Mucosa of descending colon (tissue), 3 donors: ENCODE results near the gene XPO1. TPM values are rescaled to one million over a fixed set of nuclear protein-coding genes. Genes with fewer than 3 reads are reported as not detected.

ENCODE experiments used
- ATAC-seq: fragments of 200-7000 bp; cut with Tn5 transposase; one replicate; pipeline ENCODE4 v1.9.1; 2020; ENCODE audit warnings: mild to moderate bottlenecking, moderate library complexity
- DNase-seq, 3 donors: peaks; one replicate each; pipeline ENCODE4 v3.0.0-alpha.2; 2020
- H3K36me3 ChIP-seq: fragments of 200-600 bp; one replicate; pipeline ENCODE4 v1.8.0; 2021; ENCODE audit warnings: low read depth, mild to moderate bottlenecking
- H3K4me1 ChIP-seq: fragments of 200-600 bp; one replicate; pipeline ENCODE4 v1.8.0; 2021; ENCODE audit warnings: low read depth, mild to moderate bottlenecking
- H3K4me3 ChIP-seq: fragments of 200-600 bp; one replicate; pipeline ENCODE4 v1.8.0; 2021; ENCODE audit warnings: mild to moderate bottlenecking
- H3K9me3 ChIP-seq: fragments of 200-600 bp; one replicate; pipeline ENCODE4 v1.8.0; 2021; ENCODE audit warnings: mild to moderate bottlenecking
- CTCF ChIP-seq: fragments of 200-600 bp; IDR thresholded peaks from one replicate; pipeline ENCODE4 v1.8.0; 2022; ENCODE audit warnings: antibody characterized with exemption, mild to moderate bottlenecking
- intact Hi-C, 2 donors: fragments of 100-400 bp; cut with DNase I in 1 of 2; cut with micrococcal nuclease in 1 of 2; formaldehyde crosslinking; loops; one replicate each; pipeline versions ENCODE4 v1.11.0 to v1.11.1; 2022; cut with DNase I, micrococcal nuclease
- total RNA-seq, 3 donors: library from RNA; stranded (reverse); fragmentation: NEBNext Ultra II Directional in 2 of 3; extraction: Animal tissue kit (Norgen Biotek cat#: 25700) in 2 of 3; gene quantifications; one replicate each; pipeline versions ENCODE4 v1.2.1 to v1.2.4, GENCODE V29; 2021 to 2023
- donor health status: DM: no; HTN: no; CAD: no; lungs with moderate emphysema.
- donor health status: DM: no; HTN: no; CAD: no.
- donor health status: DM: no; HTN: yes; CAD: no.

Gene XPO1
- total RNA-seq, 3 donors from 2014 or later, result 76.8 to 94.1 (median 87.5) TPM

GRCh38 chr2:61575447-61575859, 37.3 kb upstream of the XPO1 start:
- ATAC-seq (no peak), DNase-seq (no peak)
- H3K4me1 ChIP-seq, result no peaks in the 10 kb centered on the region
- no peak overlapping the region for H3K4me3 ChIP-seq
- intact Hi-C loops, result no loop called here
- no peaks in the 10 kb centered on the region for H3K36me3 ChIP-seq
- H3K9me3 ChIP-seq, result no peaks in the 10 kb centered on the region
- TF ChIP-seq CTCF, result no peak

- intact Hi-C loops, result no loop called here
- Histone ChIP-seq H3K36me3 (no peaks in the 10 kb centered on the region), H3K9me3 (no peaks in the 10 kb centered on the region), H3K4me3 (no peak overlapping the region), H3K4me1 (no peaks in the 10 kb centered on the region)
- DNase-seq (no peak), ATAC-seq (no peak)
- no peak for TF ChIP-seq CTCF
Observed at GRCh38 chr2:61566566-61566965, 28.4 kb upstream of the XPO1 start.

GRCh38 chr2:61562615-61563014, 24.5 kb upstream of the XPO1 start:
- TF ChIP-seq CTCF, result no peak
- H3K9me3 ChIP-seq, result no peaks in the 10 kb centered on the region
- H3K4me1 ChIP-seq, result no peaks in the 10 kb centered on the region
- intact Hi-C loops, result no loop called here
- no peaks in the 10 kb centered on the region for H3K36me3 ChIP-seq
- ATAC-seq (no peak), DNase-seq (no peak)
- H3K4me3 ChIP-seq, result no peak overlapping the region

- no peak for DNase-seq
- no peak overlapping the region for H3K4me3 ChIP-seq
- intact Hi-C loops, result no loop called here
- H3K4me1 ChIP-seq, result no peaks in the 10 kb centered on the region
- H3K36me3 ChIP-seq, result no peaks in the 10 kb centered on the region
- no peaks in the 10 kb centered on the region for H3K9me3 ChIP-seq
- TF ChIP-seq CTCF, result no peak
- ATAC-seq, result no peak
Observed at GRCh38 chr2:61558160-61558559, 20.0 kb upstream of the XPO1 start.

- TF ChIP-seq CTCF, result no peak
- intact Hi-C loops, result no loop called here
- Histone ChIP-seq H3K4me3 (no peak overlapping the region), H3K9me3 (no peaks in the 10 kb centered on the region), H3K36me3 (no peaks in the 10 kb centered on the region), H3K4me1 (no peaks in the 10 kb centered on the region)
- no peak for DNase-seq
- no peak for ATAC-seq
Observed at GRCh38 chr2:61557381-61557780, 19.2 kb upstream of the XPO1 start.

GRCh38 chr2:61554604-61555003, 16.4 kb upstream of the XPO1 start:
- H3K9me3 ChIP-seq, result no peaks in the 10 kb centered on the region
- no peak for TF ChIP-seq CTCF

More at GRCh38 chr2:61554604-61555003, 16.4 kb upstream of the XPO1 start:
- Histone ChIP-seq H3K36me3 (no peaks in the 10 kb centered on the region), H3K4me3 (no peak overlapping the region), H3K4me1 (no peaks in the 10 kb centered on the region)
- DNase-seq, result no peak
- no peak for ATAC-seq
- intact Hi-C loops, result no loop called here
